Lung (tissue), 16 donors: Measurements from ENCODE around the gene PPP1R9B. TPM values are rescaled to one million over a fixed set of nuclear protein-coding genes. Genes with fewer than 3 reads are reported as not detected.

ENCODE experiments used
- ATAC-seq: fragments of 200-7000 bp; cut with Tn5 transposase; one replicate; pipeline ENCODE4 v1.9.1; 2020; ENCODE audit warnings: moderate number of reproducible peaks; ENCODE audit not compliant: insufficient read depth, low FRiP score
- DNase-seq, 3 donors: peaks; one replicate each; pipeline ENCODE4 v3.0.0-alpha.2; 2013 to 2017
- H3K27ac ChIP-seq, 2 donors: one replicate each; pipeline ENCODE4 v1.5.1; 2013; ENCODE audit warnings: mild to moderate bottlenecking in 2 of 2, moderate library complexity in 2 of 2, control low read depth in 1 of 2, inconsistent platforms in 1 of 2, low read depth in 1 of 2, low read length in 1 of 2
- H3K27me3 ChIP-seq, 3 donors: one replicate each; pipeline ENCODE4 v1.5.1; 2013; ENCODE audit warnings: low read length in 2 of 3; ENCODE audit not compliant: control insufficient read depth in 3 of 3, insufficient read depth in 3 of 3
- H3K36me3 ChIP-seq, 4 donors: one replicate each; pipeline ENCODE4 v1.5.1; 2013; ENCODE audit warnings: low read length in 4 of 4, mild to moderate bottlenecking in 1 of 4, moderate library complexity in 1 of 4; ENCODE audit not compliant: control insufficient read depth in 4 of 4, insufficient read depth in 4 of 4
- H3K4me1 ChIP-seq, 5 donors: one replicate each; pipeline ENCODE4 v1.5.1; 2013; ENCODE audit warnings: low read length in 5 of 5, mild to moderate bottlenecking in 2 of 5, moderate library complexity in 1 of 5; ENCODE audit not compliant: control insufficient read depth in 5 of 5, insufficient read depth in 5 of 5
- H3K4me3 ChIP-seq: one replicate; pipeline ENCODE4 v1.5.1; 2013; ENCODE audit warnings: mild to moderate bottlenecking, control low read depth, moderate library complexity
- H3K9ac ChIP-seq, 2 donors: one replicate each; pipeline ENCODE4 v1.5.1; 2013; ENCODE audit warnings: low read length in 2 of 2, control low read depth in 1 of 2; ENCODE audit not compliant: insufficient read depth in 1 of 2
- H3K9me3 ChIP-seq, 4 donors: one replicate each; pipeline ENCODE4 v1.5.1; 2013; ENCODE audit warnings: low read length in 3 of 4, mild to moderate bottlenecking in 1 of 4, moderate library complexity in 1 of 4; ENCODE audit not compliant: control insufficient read depth in 4 of 4, insufficient read depth in 3 of 4
- WGBS, 2 donors: extraction: QIAGEN DNeasy Blood & Tissue Kit; methylation state at CpG; one replicate each; pipeline ENCODE4 v1.1.7; 2013; 5-methylcytosine and 5-hydroxymethylcytosine counted together
- long read RNA-seq, 5 donors: transcript quantifications; one replicate each; lab custom pipeline, GENCODE V29; 2026
- polyA plus RNA-seq, 2 donors: library from polyadenylated mRNA; stranded (reverse); fragments of 200-250 nt; gene quantifications; one replicate each; pipeline ENCODE4 v1.2.1, GENCODE V29; 2013
- total RNA-seq, 2 donors: library from RNA; depleted of rRNA in 1 of 2; stranded (reverse); fragments of >200 nt in 1 of 2; gene quantifications; one replicate each; pipeline ENCODE4 v1.2.1, GENCODE V29; 2014 to 2021
- TF ChIP-seq, protein P1 (sequence below): IDR thresholded peaks from 2 replicates; pipeline ENCODE4 v1.5.1; 2012; ENCODE audit warnings: mild to moderate bottlenecking; ENCODE audit errors: control extremely low read depth, extremely low read depth
- donor health status: control.
- donor health status: control.
- donor health status: Bipolar disorder and iron deficiency.
- donor health status: healthy.
- donor health status: DM: yes; HTN: yes; CAD: no.

PPP1R9B gene
- total RNA-seq (10 to 100 TPM; 31.7 to 77.4 TPM), polyA plus RNA-seq (10 to 100 TPM; 38.1 to 61.5 TPM)
- long read RNA-seq, donor 1, full-length matches to known transcripts: 1 of 1 reads
- long read RNA-seq, donor 1, partial matches to known transcripts: 0 of 1 reads
- long read RNA-seq, donor 1, other reads (novel, unspliced or antisense): 0 of 1 reads
- long read RNA-seq, donor 2, full-length matches to known transcripts: 1 of 178 reads
- long read RNA-seq, donor 2, partial matches to known transcripts: 177 of 178 reads
- long read RNA-seq, donor 2, other reads (novel, unspliced or antisense): 0 of 178 reads
- long read RNA-seq, donor 3, full-length matches to known transcripts: 1 of 1 reads
- long read RNA-seq, donor 3, partial matches to known transcripts: 0 of 1 reads
- long read RNA-seq, donor 3, other reads (novel, unspliced or antisense): 0 of 1 reads
- long read RNA-seq, donor 4, full-length matches to known transcripts: 2 of 2 reads
- long read RNA-seq, donor 4, partial matches to known transcripts: 0 of 2 reads
- long read RNA-seq, donor 4, other reads (novel, unspliced or antisense): 0 of 2 reads
- long read RNA-seq, donor 5, full-length matches to known transcripts: 1 of 11 reads
- long read RNA-seq, donor 5, partial matches to known transcripts: 10 of 11 reads
- long read RNA-seq, donor 5, other reads (novel, unspliced or antisense): 0 of 11 reads

- Histone ChIP-seq H3K36me3 (peaks cover 0 to 9% (median 2%) of the 10 kb centered on the region in 4 donors), H3K27me3 (no peaks in the 10 kb centered on the region), H3K4me3 (peak within 1 kb of the TSS; percentile 78), H3K9me3 (no peaks in the 10 kb centered on the region), H3K9ac (peak within 1 kb of the TSS; percentile 11 to 68), H3K27ac (peak within 1 kb of the TSS; percentile 90 to 92), H3K4me1 (peaks cover 17 to 54% (median 28%) of the 10 kb centered on the region in 5 donors)
- WGBS, 2 donors: 1% methylated on average over 56 to 69 of the region's 69 CpGs
- no peak for ATAC-seq
- no peak for DNase-seq
- TF ChIP-seq, protein P1, sequence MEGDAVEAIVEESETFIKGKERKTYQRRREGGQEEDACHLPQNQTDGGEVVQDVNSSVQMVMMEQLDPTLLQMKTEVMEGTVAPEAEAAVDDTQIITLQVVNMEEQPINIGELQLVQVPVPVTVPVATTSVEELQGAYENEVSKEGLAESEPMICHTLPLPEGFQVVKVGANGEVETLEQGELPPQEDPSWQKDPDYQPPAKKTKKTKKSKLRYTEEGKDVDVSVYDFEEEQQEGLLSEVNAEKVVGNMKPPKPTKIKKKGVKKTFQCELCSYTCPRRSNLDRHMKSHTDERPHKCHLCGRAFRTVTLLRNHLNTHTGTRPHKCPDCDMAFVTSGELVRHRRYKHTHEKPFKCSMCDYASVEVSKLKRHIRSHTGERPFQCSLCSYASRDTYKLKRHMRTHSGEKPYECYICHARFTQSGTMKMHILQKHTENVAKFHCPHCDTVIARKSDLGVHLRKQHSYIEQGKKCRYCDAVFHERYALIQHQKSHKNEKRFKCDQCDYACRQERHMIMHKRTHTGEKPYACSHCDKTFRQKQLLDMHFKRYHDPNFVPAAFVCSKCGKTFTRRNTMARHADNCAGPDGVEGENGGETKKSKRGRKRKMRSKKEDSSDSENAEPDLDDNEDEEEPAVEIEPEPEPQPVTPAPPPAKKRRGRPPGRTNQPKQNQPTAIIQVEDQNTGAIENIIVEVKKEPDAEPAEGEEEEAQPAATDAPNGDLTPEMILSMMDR: no peak
Measured at GRCh38 chr17:50150354-50151040, at the start of gene PPP1R9B. Gene PPP1R9B (minus strand): TSS chr17:50150677. CDS start chr17:50150513, 164 bp downstream.

GRCh38 chr17:50199803-50200456 is 49.5 kb upstream of the PPP1R9B start:
- Histone ChIP-seq H3K4me1 (peaks cover 0 to 57% (median 29%) of the 10 kb centered on the region in 5 donors), H3K36me3 (peaks cover 0 to 42% (median 24%) of the 10 kb centered on the region in 4 donors), H3K27me3 (peaks cover 0 to 6% (median 0%) of the 10 kb centered on the region in 3 donors), H3K9me3 (no peaks in the 10 kb centered on the region), H3K27ac (peak overlapping the region; percentile 1 to 55), H3K9ac (peak overlapping the region; percentile 51 to 84), H3K4me3 (no peak overlapping the region)
- TF ChIP-seq, protein P1: no peak
- DNase-seq (peak; percentile 98 to 99 (median 99)), ATAC-seq (peak; percentile 81)
- whole genome bisulfite sequencing, 2 donors: 1 to 3% methylated on average over 35 to 36 of the region's 36 CpGs

DNA sequence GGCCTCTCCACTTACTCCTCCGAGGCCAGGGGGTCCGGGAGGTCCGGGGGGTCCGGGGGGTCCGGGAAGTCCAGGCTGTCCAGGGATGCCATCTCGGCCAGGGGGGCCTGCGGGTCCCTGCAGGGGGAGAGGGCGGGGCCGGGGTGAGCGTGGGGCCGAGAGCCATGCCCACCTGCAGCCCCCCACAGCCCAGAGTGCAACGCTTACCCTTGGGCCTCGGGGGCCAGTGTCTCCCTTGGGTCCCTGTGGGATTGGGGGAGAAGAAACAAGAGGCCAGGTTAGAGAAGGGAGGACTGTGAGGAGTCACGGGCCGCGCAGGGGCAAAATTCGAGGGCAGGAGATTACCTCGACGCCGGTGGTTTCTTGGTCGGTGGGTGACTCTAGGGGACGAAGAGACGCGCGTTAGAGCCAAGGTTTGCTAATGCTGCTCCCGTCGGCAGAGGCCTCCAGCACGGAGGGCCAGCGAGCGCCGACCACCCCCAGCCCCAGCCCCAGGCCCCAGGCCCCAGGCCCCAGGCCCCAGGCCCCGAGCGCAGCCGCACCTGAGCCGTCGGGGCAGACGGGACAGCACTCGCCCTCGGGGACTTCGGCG is 48.8 kb upstream of the PPP1R9B start:
- TF ChIP-seq, protein P1: no peak
- DNase-seq (no peak), ATAC-seq (no peak)
- no peaks in the 10 kb centered on the region for H3K9me3 ChIP-seq
- peaks cover 0 to 53% (median 23%) of the 10 kb centered on the region in 5 donors for H3K4me1 ChIP-seq
- peak overlapping the region in 1 of 2 donors; percentile 51 for H3K9ac ChIP-seq
- peaks cover 0 to 6% (median 0%) of the 10 kb centered on the region in 3 donors for H3K27me3 ChIP-seq
- WGBS, 2 donors: 38 to 50% methylated on average over 32 to 41 of the region's 41 CpGs
- H3K36me3 ChIP-seq: peaks cover 0 to 47% (median 27%) of the 10 kb centered on the region in 4 donors
- peak overlapping the region in 1 of 2 donors; percentile 55 for H3K27ac ChIP-seq
- H3K4me3 ChIP-seq: no peak overlapping the region
